Midbrain (tissue), 1 donor: ENCODE data around the gene COG1.

Experiments used
- DNase-seq: peaks from one replicate; lab custom pipeline; 2025; lab: John Stamatoyannopoulos, UW

COG1 gene

DNA sequence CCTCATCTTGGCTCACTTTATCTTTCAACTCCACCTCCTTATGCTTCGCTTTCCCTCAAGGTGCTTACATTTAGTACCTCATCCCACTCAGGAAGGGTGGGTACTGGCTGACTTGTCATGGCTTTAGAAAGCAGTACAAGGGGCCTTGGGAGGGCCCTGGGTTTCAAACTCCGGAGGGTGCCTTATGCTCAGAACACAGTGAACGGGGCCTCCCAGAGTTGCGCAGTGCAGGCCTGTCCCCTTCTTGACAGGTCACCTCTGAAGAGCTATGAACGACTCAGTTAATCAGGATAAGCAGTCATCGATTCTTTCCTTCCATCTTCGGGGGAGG lies 6.0 kb downstream of the COG1 start:
- DNase-seq, result no peak

DNA sequence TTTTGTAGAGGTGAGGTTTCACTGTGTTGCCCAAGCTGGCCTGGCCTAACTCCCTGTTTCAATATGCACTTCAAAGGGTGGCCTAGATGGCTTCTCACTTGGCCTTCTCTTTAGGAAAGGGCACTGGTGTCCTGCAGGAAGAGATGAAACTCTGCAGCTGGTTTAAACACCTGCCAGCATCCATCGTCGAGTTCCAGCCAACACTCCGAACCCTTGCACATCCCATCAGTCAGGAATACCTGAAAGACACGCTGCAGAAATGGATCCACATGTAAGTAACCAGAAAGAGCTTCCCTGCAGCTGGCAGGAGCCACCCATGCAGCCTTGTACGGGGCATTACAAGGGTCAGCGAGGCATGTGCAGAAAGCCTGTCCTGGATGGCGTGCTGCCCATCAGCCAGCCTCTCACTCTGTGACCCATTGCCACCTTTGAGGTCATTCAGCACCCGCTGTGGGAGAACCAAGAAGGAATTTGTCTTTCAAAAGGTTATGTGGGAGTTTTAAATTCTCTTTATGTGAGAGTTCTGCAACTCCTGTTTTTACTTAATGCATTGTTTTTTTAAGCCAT lies 7.0 kb downstream of the COG1 start:
- DNase-seq, result no peak

DNA sequence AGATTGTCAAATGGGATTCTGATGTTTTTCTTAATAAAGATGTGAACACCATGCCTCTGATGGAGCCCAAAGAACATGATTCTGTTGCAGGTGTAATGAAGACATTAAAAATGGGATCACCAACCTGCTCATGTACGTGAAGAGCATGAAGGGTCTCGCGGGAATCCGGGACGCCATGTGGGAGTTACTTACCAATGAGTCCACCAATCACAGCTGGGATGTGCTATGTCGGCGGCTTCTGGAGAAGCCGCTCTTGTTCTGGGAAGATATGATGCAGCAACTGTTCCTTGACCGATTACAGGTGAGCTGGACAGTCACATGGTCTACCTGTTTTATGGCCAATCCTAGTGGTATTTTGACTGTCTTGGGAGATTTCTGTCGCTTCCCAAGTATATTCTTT lies 7.6 kb downstream of the COG1 start:
- DNase-seq, result no peak

DNA sequence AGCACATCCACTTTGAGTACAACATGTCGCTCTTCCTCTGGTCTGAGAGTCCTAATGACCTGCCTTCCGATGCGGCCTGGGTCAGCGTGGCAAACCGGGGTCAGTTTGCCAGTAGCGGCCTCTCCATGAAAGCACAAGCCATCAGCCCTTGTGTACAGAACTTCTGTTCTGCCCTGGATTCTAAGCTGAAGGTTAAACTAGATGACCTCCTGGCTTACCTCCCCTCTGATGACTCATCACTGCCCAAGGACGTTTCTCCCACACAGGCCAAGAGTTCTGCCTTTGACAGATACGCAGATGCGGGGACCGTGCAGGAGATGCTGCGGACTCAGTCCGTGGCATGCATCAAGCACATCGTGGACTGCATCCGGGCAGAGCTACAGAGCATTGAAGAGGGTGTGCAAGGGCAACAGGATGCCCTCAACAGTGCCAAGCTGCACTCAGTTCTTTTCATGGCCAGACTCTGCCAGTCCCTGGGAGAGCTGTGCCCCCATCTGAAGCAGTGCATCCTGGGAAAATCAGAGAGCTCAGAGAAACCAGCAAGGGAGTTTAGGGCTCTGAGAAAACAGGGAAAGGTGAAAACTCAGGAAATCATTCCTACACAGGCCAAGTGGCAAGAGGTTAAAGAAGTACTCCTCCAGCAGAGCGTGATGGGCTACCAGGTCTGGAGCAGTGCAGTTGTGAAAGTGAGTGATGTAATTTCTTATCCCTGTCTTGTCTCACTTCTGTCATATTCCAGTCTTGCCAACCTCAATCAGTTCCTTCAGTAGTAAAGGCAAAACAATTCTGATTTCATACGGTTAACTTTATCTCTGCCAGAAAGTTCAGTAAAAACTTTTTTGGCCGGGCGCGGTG lies 8.6 kb downstream of the COG1 start:
- DNase-seq, result no peak

DNA sequence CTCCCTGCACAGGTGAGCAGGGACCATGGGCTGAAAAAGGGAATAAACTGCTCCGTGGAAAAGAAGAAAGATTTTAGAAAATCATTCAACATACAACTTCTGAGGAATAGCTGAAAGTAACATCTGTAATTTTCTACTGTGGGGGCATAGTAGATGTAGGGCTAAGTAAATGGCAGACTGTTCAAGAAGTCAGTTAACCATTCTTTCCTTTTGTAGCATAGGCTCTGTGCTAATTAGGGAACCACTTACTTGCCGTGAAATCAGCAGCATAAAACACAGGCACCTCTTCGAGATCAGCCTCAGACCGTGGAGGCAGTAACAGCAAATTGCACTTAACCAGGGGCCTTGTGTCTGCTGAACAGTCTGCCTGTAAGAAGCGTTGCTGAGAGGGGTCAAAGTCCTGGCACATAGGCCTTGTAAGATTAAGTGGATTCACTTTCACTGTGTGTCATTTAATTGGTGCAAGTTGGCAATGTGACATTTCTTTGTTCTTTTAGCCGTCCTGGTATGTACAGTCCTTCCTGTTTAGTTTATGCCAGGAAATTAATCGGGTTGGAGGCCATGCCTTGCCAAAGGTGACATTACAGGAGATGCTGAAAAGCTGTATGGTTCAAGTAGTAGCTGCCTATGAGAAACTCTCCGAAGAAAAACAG lies 10.4 kb downstream of the COG1 start:
- no peak for DNase-seq

DNA sequence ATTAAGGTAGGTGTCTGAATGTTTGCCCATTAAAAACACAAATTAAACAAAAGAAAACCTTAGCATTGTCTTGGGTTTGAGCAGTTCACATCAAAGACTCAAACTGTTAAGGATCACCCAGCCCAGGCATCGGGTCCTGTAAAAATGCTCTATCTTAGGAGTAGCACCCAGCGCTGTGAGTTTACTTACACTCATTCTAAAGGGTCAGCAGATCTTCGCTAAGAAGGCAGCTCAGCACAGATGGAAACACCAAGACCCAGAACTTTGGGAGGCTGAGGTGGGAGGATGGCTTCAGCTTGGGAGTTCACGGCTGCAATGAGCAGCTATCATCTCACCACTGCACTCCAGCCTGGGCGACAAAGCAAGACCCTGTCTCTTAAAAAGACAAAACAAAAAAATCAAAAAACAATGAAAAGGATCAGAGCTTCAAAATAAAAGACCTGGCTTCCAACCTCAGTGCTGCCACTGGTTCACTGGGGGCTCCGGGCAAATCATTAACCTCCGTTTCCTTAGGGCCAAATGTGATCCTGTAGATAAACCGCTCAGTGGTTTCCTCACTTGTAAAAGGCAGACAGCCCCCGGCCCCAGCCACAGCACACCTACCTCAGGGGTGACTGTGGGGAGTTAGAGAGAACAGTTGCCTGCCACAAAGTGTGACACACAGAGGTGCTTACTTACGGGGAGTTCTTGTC lies 11.1 kb downstream of the COG1 start:
- DNase-seq, result no peak

DNA sequence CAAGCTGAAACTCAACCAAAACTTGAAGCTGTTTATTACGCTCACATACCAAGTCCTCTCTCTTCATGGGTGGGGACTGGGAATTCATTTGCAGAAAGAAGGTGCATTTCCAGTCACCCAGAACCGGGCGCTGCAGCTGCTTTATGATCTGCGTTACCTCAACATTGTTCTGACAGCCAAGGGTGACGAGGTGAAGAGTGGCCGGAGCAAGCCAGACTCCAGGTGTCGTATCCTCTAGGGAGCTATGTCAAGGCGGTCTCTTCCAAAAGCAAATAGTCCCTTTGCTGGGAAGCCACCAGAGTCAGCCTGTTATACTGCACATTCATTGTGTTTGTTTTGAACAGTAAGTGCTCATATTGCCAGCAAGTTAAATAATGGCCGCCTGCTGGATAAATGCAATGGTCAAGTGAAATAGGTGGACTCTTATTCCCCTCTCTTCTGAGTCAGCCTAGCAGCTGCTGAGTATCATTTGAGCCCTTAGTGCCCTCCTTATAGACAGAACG lies 12.7 kb downstream of the COG1 start:
- no peak for DNase-seq

DNA sequence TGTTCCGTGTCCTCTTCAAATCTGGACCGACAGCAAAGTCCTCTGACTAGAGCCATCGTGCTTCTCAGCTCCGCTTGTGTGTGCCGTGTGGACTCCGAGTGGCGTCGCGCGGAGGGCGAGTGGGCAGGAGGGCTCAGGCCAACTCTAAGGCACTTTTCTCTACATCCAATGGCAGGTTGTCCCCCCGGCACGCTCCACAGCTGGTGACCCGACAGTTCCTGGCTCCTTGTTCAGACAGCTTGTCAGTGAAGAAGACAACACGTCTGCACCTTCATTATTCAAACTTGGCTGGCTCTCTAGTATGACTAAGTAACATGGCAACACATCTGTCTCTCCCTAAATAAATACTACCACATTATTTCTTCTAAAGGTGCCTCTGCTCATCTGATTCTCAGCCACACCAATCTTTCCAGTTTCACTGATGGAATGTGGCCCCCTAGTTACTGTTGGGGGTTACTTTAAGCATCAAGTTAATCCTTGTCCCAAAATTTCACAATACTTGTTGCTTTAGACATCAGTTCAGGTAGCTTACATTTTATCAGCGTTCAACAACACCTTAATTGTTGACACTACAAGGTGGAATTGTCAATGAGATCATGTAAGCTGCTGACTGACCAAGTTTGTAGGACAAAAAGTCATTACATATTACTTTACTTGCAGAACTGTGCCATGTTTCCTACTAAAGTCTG lies 15.4 kb downstream of the COG1 start:
- DNase-seq, result no peak

DNA sequence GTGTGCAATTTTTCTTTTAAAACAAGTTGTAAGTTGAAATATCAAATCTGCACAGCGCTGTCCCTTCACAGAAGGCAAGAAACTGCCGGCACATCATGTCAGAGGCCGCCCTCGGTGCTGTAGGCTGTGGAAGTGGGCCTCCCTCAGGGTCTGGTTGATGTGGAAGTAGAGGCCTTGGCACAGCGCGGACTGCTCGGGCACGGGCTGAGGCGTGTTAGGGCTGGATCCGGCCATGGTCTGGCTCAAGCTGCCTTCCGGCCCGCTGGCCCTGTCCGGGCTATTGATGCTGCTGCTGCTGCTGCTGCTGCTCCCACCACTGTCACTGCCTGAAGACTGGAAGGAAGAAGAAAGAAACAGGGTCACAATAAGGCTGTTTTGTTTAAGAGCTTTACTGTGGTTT lies 16.6 kb downstream of the COG1 start:
- DNase-seq, result no peak

DNA sequence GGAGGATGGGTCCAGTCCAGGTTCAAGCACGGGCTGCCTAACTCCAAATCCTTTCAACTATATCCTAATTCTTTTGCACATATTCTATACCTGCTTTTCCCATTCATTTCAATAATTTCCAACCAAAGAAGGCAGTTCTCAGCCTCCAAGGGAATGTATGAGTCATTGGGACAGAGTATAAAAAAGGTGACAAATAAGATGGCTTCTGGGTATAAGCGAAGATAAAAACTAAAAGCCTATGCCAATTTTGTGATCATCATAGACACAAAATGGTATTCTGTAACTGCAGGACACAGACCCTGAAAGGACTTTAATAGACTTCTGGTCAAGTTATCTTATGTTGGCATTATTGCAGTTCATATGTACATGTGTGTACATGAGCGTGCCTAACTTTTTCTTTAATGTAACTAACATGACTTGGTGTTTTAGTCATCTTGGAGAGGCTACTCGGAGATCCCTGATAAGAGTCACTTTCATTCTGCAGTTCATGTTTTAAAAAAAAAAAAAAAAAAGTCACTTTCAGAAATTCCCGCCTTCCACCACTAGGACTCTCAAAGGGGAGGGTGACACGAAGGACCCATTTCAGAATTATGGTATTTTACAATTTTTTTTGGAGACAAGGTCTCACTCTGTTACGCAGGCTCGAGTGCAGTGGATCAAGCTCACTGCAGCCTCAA lies 17.3 kb downstream of the COG1 start:
- DNase-seq, result no peak

DNA sequence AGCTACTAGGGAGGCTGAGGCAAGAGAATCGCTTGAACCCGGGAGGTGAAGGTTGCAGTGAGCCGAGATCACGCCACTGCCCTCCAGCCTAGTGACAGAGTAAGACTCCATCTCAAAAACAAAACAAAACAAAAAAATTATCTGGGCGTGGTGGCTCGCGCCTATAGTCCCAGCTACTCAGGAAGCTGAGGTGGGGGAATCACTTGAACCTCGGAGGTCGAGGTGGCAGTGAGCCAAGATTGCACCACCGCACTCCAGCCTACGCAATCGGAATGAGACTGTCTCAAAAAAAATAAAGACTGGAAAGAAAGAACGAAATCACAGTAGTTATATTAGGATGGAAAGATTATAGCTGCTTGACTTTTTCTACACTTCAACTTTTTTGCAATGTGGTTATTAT lies 18.9 kb downstream of the COG1 start:
- no peak for DNase-seq

DNA sequence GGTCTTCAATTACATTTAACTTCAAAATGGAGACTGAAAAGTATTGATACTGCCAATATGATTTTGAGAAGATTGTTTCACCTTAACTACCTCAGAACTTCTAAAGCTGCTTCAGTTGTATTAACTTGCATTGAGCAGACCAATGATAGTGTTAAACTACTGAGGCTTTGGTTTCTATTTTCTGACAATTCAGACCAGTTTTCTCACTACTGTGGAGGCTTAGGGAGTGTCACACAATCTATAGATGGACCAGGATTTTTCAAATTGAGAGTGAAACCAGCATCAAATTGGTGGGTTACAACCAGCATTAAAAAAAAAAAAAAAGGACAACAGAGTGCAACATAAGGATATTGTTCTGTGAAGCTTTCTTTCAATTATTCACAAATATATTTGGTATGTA lies 21.2 kb downstream of the COG1 start:
- no peak for DNase-seq

DNA sequence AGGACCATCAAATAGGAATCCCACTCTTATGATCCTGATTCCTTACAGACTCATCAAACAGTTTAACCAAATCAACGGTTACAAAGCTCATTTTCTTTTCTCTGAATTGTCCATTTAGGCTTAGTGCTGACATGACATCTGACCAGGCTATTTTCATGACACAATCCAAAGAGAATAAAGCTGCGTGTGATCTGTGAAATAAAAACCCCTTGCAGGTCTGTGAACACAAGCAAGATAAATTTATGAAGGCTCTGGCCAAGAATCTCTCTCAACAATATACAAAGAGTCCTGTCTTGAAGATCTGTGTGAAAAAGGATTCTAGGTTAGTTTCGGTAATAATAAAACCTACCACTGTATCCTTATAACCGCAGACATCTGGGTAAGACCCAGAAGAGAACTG lies 22.0 kb downstream of the COG1 start:
- DNase-seq, result no peak

DNA sequence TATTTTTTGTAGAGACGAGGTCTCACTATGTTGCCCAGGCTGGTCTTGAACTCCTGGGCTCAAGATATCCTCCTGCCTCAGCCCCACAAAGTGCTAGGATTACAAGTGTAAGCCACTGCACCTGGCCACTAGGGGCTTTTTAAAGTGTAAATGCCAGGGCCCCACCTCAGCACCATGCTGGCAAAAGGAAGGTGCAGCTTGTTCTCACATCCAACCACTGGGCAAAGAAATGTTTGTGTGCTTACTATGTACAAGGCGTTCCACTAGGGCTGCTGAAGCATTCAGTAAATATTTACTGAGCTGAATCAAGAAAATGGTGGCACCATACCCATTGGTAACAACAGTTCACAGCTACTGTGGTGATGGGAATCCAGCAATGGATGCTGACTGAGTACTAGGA lies 22.6 kb downstream of the COG1 start:
- no peak for DNase-seq

DNA sequence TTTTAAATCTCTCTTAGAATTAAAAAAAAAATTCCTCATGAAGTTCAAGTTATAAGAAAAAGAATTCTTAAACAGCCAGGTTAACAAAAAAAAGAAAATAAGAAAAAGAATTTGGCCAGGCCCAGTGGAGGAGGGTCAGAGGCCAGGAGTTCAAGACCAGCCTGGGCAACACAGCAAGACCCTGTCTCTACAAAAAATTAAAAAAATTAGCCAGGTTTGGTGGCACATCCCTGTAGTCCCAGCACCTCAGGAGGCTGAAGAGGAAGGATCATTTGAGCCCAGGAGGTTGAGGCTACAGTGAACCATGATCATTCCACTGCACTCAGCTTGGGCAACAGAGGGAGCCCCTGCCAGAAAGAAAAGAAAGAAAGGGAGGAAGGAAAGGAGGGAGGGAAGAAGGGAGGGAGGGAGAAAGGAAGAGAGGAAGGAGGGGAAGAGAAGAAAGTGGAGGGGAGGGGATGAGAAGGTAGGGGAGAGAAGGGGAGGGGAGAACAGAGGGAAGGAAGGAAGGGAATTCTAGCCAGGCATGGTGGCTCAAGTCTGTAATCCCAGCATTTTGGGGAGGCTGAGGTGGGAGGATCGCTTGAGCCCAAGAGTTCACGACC lies 30.9 kb downstream of the COG1 start:
- DNase-seq, result no peak

DNA sequence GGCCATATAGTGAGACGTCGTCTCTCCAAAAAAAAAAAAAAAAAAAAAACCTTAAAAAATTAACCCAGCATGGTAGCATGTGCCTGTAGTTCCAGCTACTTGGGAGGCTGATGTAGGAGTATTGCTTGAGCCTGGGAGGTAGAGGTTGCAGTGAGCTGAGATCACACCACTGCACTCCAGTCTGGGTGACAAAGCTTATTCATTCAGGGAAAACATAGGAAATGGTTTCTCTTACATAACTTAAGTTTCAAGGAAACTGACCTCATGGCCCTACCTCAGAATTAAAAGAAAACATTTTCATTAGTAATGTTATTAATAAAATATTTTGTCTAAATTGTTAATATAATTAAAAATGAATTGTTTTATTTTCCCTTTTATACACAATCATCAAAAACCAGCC lies 31.4 kb downstream of the COG1 start:
- no peak for DNase-seq

DNA sequence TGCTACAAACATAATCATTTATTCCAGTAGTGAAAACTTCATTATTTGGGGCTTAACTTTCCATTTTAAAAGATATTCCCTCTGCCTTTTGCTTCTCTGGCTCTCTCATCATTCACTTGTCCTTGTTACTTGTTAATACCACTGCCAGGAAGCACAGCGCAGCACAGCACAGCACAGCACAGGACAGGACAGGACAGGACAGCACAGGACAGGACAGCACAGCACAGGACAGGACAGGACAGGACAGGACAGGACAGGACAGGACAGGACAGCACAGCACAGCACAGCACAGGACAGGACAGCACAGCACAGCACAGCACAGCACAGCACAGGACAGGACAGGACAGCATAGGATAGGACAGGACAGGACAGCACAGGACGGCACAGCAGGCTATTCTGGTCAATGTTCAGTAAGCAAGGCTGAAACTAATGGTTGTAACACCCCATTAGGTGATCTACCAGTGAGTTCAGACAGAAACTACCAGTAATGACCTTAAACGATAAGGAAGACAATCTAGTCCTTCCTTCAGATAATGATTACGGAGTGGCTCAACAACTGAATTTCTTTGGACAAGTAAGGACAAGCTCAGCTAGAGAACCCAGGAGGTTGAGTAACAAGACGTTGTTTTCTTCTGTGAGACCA lies 31.9 kb downstream of the COG1 start:
- DNase-seq, result no peak

DNA sequence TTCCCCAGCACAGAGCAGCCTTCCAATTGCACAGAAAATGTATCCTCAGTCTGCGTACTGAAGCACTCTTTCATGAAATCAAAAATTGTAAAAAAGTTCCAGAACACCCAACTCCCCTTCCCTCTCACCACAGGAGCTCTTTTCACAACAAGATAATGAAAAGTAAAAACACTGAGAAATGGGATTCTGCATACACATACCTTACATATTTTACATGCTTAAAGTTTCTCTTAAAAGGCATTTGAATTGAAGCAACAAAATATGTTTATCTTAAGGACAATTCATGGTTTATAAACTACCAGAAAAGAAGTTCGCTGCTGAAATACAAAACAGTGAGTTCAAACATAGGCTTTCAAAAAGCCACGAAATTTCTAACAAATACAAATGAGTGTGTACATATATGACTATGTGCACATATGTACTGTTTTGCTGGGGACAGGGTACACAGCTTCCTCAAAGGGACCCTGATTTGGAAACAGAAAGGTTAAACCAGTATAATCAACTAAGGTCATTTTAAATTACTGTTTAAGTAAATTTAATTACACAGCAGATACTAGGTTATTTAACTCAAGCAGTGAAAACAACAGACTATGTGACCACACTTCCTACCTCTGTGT lies 33.8 kb downstream of the COG1 start:
- no peak for DNase-seq

DNA sequence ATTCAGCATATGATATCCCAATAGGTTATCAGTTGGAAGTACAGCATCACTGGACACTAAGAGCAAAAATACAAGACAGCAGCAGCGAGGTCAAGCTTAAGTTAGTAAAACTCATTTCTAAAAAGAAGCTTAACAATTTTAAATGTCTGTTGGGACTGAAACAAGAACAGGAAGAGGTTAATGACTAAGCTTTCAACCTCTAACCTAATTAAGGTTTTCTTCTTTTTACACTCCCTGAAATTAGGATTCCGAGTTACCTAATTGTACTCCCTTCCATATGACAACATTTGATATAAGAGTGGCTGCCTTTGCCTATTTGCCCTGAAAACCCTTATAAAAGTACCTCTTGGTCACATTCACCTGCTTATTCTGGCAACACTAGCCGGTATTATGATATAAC lies 34.5 kb downstream of the COG1 start:
- no peak for DNase-seq

DNA sequence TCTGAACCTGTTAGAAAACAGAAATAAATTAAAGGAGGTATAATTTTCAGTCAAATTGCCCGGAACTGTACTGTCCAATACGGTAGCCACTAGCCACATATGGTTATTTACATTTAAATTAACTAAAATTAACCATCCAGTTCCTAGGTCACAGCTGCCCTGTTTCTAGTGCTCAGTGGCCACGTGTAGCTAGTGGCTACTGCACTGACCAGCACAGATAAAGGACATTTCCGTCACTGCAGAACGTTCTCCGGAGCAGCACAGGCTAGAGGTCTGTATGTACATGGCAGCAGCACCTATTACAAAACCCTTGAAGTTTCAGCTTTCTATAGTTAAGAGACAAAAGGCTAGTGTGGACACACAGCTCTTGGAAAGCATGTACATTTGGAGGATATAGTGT lies 35.1 kb downstream of the COG1 start:
- no peak for DNase-seq
